Trophoblast cell (in vitro differentiated cells and primary cell): ENCODE results near the gene LTB4R2.
"Not testable (repeated sequence)": the region's sequence is repeated elsewhere in the genome, so short reads cannot be mapped to it uniquely, and the experiment has no call there.

Experiments
- DNase-seq, 2 donors: peaks; one replicate each; pipeline ENCODE4 v3.0.0-alpha.2; 2016
- H2AFZ ChIP-seq: 2 replicates; pipeline ENCODE4 v1.6.1; 2013; ENCODE audit warnings: low read length, moderate library complexity, mild to moderate bottlenecking; ENCODE audit not compliant: insufficient read depth, poor library complexity
- H2AK5ac ChIP-seq: 2 replicates; pipeline ENCODE4 v1.6.1; 2013; ENCODE audit warnings: mild to moderate bottlenecking, low read length
- H2BK120ac ChIP-seq: 2 replicates; pipeline ENCODE4 v1.6.1; 2013; ENCODE audit warnings: low read length, mild to moderate bottlenecking, moderate library complexity; ENCODE audit not compliant: insufficient read depth, poor library complexity
- H2BK12ac ChIP-seq: 2 replicates; pipeline ENCODE4 v1.6.1; 2013; ENCODE audit warnings: mild to moderate bottlenecking, low read length, moderate library complexity
- H2BK5ac ChIP-seq: 2 replicates; pipeline ENCODE4 v1.6.1; 2013; ENCODE audit warnings: low read length, low read depth, moderate library complexity, mild to moderate bottlenecking; ENCODE audit not compliant: poor library complexity
- H3K14ac ChIP-seq: 2 replicates; pipeline ENCODE4 v1.6.1; 2013; ENCODE audit warnings: mild to moderate bottlenecking, low read length
- H3K18ac ChIP-seq: 2 replicates; pipeline ENCODE4 v1.6.1; 2013; ENCODE audit warnings: mild to moderate bottlenecking, low read length
- H3K23ac ChIP-seq: 2 replicates; pipeline ENCODE4 v1.6.1; 2013; ENCODE audit warnings: low read length
- H3K27ac ChIP-seq: 2 replicates; pipeline ENCODE4 v1.5.1; 2013; ENCODE audit warnings: low read depth, mild to moderate bottlenecking, inconsistent platforms, low read length, moderate library complexity
- H3K27me3 ChIP-seq: 2 replicates; pipeline ENCODE4 v1.6.1; 2013; ENCODE audit warnings: inconsistent platforms, mild to moderate bottlenecking, low read length, moderate library complexity; ENCODE audit not compliant: insufficient read depth
- H3K36me3 ChIP-seq, 2 experiments: 1 replicate in 1 of 2; 2 replicates in 1 of 2; pipeline ENCODE4 v1.6.1; 2013; ENCODE audit warnings: low read length in 2 of 2, mild to moderate bottlenecking in 2 of 2, moderate library complexity in 1 of 2; ENCODE audit not compliant: insufficient read depth in 2 of 2, control insufficient read depth in 1 of 2
- H3K4ac ChIP-seq: 2 replicates; pipeline ENCODE4 v1.6.1; 2013; ENCODE audit warnings: low read depth, mild to moderate bottlenecking, low read length, moderate library complexity
- H3K4me1 ChIP-seq, 2 experiments: 1 replicate in 1 of 2; 2 replicates in 1 of 2; pipeline ENCODE4 v1.6.1; 2013; ENCODE audit warnings: low read length in 2 of 2, mild to moderate bottlenecking in 2 of 2, moderate library complexity in 1 of 2; ENCODE audit not compliant: insufficient read depth in 2 of 2, control insufficient read depth in 1 of 2
- H3K4me2 ChIP-seq: 2 replicates; pipeline ENCODE4 v1.6.1; 2013; ENCODE audit warnings: inconsistent platforms, mild to moderate bottlenecking, low read length, moderate library complexity
- H3K4me3 ChIP-seq: 2 replicates; pipeline ENCODE4 v1.5.1; 2013; ENCODE audit warnings: mild to moderate bottlenecking, low read depth, low read length, inconsistent platforms
- H3K79me1 ChIP-seq: one replicate; pipeline ENCODE4 v1.6.1; 2013; ENCODE audit warnings: low read length
- H3K79me2 ChIP-seq: 2 replicates; pipeline ENCODE4 v1.6.1; 2013; ENCODE audit warnings: low read length, mild to moderate bottlenecking; ENCODE audit not compliant: control insufficient read depth, insufficient read depth, poor library complexity
- H3K9ac ChIP-seq: 2 replicates; pipeline ENCODE4 v1.6.1; 2013; ENCODE audit warnings: mild to moderate bottlenecking, low read length
- H3K9me3 ChIP-seq: 2 replicates; pipeline ENCODE4 v1.6.1; 2013; ENCODE audit warnings: low read depth, mild to moderate bottlenecking, control low read depth, inconsistent platforms, low read length; ENCODE audit not compliant: insufficient read depth
- H4K12ac ChIP-seq: 2 replicates; pipeline ENCODE4 v1.6.1; 2013; ENCODE audit warnings: low read depth, mild to moderate bottlenecking, low read length, moderate library complexity
- H4K8ac ChIP-seq: 2 replicates; pipeline ENCODE4 v1.6.1; 2013; ENCODE audit warnings: low read depth, mild to moderate bottlenecking, low read length, moderate library complexity
- H4K91ac ChIP-seq: one replicate; pipeline ENCODE4 v1.6.1; 2013; ENCODE audit warnings: low read depth, mild to moderate bottlenecking, low read length, moderate library complexity
- WGBS: extraction: QIAGEN DNeasy Blood & Tissue Kit; methylation state at CpG from one replicate; pipeline ENCODE4 v1.1.7; 2013; ENCODE audit warnings: missing lambda C conversion rate; ENCODE audit not compliant: insufficient read length, insufficient coverage; ENCODE audit errors: extremely low coverage; 5-methylcytosine and 5-hydroxymethylcytosine counted together

The LTB4R2 gene

DNA sequence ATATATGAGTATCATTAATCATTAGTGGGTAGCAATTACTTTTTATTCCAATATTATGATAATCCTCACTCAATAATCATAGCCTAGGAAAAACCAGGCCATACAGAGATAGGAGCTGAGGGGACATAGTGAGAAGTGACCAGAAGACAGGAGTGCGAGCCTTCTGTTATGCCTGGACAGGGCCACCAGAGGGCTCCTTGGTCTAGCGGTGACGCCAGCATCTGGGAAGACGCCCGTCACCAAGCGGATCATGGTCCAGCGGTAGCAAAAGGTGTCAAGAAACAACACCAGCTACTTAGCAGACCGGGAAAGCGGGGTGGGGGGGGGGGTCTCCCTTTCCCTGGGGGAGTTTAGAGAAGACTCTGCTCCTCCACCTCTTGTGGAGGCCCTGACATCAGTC, 18.0 kb downstream of the LTB4R2 start:
- H3K79me2 ChIP-seq, H3K4ac ChIP-seq, H3K4me2 ChIP-seq, H3K4me1 ChIP-seq, H2BK5ac ChIP-seq, H3K4me3 ChIP-seq, H2AK5ac ChIP-seq, H2BK12ac ChIP-seq, H3K27ac ChIP-seq, H2BK120ac ChIP-seq, H3K9me3 ChIP-seq, H4K91ac ChIP-seq, H4K8ac ChIP-seq, H3K79me1 ChIP-seq, H2AFZ ChIP-seq, H3K9ac ChIP-seq, H3K36me3 ChIP-seq, H4K12ac ChIP-seq, H3K14ac ChIP-seq, H3K18ac ChIP-seq, H3K27me3 ChIP-seq, H3K23ac ChIP-seq: not testable (repeated sequence)
- no CpG with 5 or more reads among the region's 9 CpGs for WGBS
- peak in 1 of 2 donors; percentile 33 for DNase-seq

GRCh38 chr14:24329073-24329663, 19.2 kb downstream of the LTB4R2 start:
- no peak overlapping the region for H3K4me2 ChIP-seq
- no peak overlapping the region for H3K14ac ChIP-seq
- no peak overlapping the region for H4K91ac ChIP-seq
- H3K9me3 ChIP-seq, result peaks cover 2% of the 10 kb centered on the region
- H4K8ac ChIP-seq, result no peak overlapping the region
- no peak overlapping the region for H2AK5ac ChIP-seq
- peaks cover 1% of the 10 kb centered on the region for H3K27me3 ChIP-seq
- DNase-seq, result no peak
- no peak overlapping the region for H2BK5ac ChIP-seq
- H3K4me3 ChIP-seq, result no peak overlapping the region
- H4K12ac ChIP-seq, result no peak overlapping the region
- H2AFZ ChIP-seq, result no peak overlapping the region
- no CpG with 5 or more reads among the region's 12 CpGs for WGBS
- no peaks in the 10 kb centered on the region for H3K79me2 ChIP-seq
- no peaks in the 10 kb centered on the region for H3K36me3 ChIP-seq
- H3K4ac ChIP-seq, result no peak overlapping the region
- H3K79me1 ChIP-seq, result no peaks in the 10 kb centered on the region
- H2BK12ac ChIP-seq, result no peak overlapping the region
- H3K18ac ChIP-seq, result no peak overlapping the region
- peaks cover 8 to 12% of the 10 kb centered on the region in 2 experiments for H3K4me1 ChIP-seq
- no peak overlapping the region for H3K27ac ChIP-seq
- no peak overlapping the region for H2BK120ac ChIP-seq
- no peak overlapping the region for H3K9ac ChIP-seq
- H3K23ac ChIP-seq, result no peak overlapping the region

GRCh38 chr14:24329736-24330135, 19.8 kb downstream of the LTB4R2 start:
- Histone ChIP-seq H3K4me1 (peaks cover 10 to 14% of the 10 kb centered on the region in 2 experiments), H3K27me3 (peaks cover 7% of the 10 kb centered on the region), H3K9me3 (peaks cover 2% of the 10 kb centered on the region), H3K79me2 (peaks cover 2% of the 10 kb centered on the region), H4K91ac (no peak overlapping the region), H3K79me1 (peaks cover 3% of the 10 kb centered on the region), H3K36me3 (no peaks in the 10 kb centered on the region), H2BK5ac (no peak overlapping the region), H3K4me3 (no peak overlapping the region), H3K27ac (no peak overlapping the region), H3K23ac (no peak overlapping the region), H4K8ac (no peak overlapping the region), H3K18ac (no peak overlapping the region), H3K14ac (no peak overlapping the region), H3K4me2 (no peak overlapping the region), H3K9ac (no peak overlapping the region), H2AK5ac (no peak overlapping the region), H2AFZ (no peak overlapping the region), H2BK12ac (no peak overlapping the region), H4K12ac (no peak overlapping the region), H2BK120ac (no peak overlapping the region), H3K4ac (no peak overlapping the region)
- WGBS, result no CpG with 5 or more reads among the region's 9 CpGs
- DNase-seq, result peak in 1 of 2 donors; percentile 29

GRCh38 chr14:24330973-24331674, 21.2 kb downstream of the LTB4R2 start:
- Histone ChIP-seq H2AFZ (no peak overlapping the region), H2BK120ac (no peak overlapping the region), H3K18ac (no peak overlapping the region), H2BK12ac (no peak overlapping the region), H2AK5ac (no peak overlapping the region), H3K23ac (no peak overlapping the region), H3K14ac (no peak overlapping the region), H3K4me2 (no peak overlapping the region), H3K27me3 (peaks cover 10% of the 10 kb centered on the region), H4K91ac (no peak overlapping the region), H3K4me3 (no peak overlapping the region), H4K8ac (no peak overlapping the region), H3K9me3 (peaks cover 2% of the 10 kb centered on the region), H3K4me1 (peaks cover 23 to 26% of the 10 kb centered on the region in 2 experiments), H3K27ac (no peak overlapping the region), H3K79me1 (peaks cover 4% of the 10 kb centered on the region), H3K79me2 (peaks cover 3% of the 10 kb centered on the region), H3K4ac (no peak overlapping the region), H3K36me3 (no peaks in the 10 kb centered on the region), H4K12ac (no peak overlapping the region), H3K9ac (no peak overlapping the region), H2BK5ac (no peak overlapping the region)
- whole genome bisulfite sequencing, result no CpG with 5 or more reads among the region's 10 CpGs
- no peak for DNase-seq
